GM18508 (cell line): ENCODE results near the gene NID1.

Experiments used
- ATAC-seq: cut with Tn5 transposase; IDR thresholded peaks from one replicate; pipeline ENCODE4 v1.9.1; 2021; ENCODE audit warnings: moderate number of reproducible peaks; ENCODE audit not compliant: insufficient read depth, unreplicated experiment

Gene NID1

GRCh38 chr1:236066828-236067386 is 2.0 kb upstream of the NID1 start:
- peak; percentile 85 for ATAC-seq

GRCh38 chr1:236066054-236066453 is 1.2 kb upstream of the NID1 start:
- ATAC-seq = no peak

DNA sequence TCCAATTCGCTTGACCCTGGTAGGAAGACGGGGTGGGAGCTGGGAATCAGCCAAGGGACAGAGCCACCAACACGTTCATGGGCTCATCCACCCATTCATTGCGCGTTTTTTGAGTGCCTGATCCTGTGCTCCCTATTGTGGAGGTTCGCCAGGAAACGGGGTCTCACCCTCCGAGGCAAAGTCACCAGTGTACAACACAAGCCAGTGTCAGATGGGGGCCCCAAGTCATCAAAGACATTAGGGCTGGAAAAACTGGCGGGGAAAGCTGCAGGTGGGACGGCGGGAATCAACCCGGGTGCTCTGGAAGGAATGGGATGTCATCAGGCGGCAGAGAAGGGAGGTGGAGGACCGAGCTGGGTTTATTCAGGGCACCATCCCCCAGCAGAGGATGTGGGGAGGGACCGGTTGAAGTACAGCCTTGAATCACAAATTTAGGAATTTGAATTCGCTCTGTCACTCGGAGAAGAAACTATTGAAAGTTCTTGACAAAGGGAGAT is 667 bp upstream of the NID1 start:
- ATAC-seq = no peak

- no peak for ATAC-seq
Measured at GRCh38 chr1:236063919-236064673, 794 bp downstream of the NID1 start.

GRCh38 chr1:236063551-236063918 is 1.4 kb downstream of the NID1 start:
- ATAC-seq = no peak

DNA sequence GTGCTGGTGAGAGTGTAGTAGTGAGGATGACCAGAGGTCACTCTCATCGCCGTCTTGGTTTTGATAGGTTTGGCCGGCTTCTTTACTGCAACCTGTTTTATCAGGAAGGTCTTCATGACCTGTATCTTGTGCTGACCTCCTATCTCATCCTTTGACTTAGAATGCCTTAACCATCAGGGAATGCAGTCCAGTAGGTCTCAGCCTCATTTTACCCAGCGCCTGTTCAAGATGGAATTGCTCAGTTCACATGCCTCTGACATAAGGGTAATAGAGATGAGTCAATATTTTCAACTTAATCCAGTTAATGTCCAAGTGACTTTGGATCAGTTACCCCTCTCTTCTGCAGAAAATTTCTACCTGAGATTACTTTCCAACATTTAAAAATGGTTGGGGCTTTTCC is 4.6 kb downstream of the NID1 start:
- no peak for ATAC-seq

DNA sequence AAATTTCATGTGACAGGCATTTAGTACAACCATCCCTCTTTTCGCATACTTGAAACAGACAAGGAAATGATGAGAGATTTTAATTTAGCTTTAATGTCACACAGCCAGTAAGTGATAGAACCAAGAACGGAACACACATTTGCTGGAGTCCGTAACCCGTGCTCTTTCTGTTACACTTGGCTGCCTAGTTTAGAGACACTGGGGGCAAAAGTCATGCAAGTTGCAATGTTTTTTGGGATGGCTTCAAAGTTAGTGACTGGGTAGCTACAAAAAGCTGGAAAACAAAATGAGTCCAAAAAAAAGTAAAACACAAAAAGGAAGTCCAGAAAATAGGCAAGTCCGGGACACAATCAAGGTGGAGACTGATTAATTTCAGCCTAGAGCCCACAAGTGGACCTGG is 5.9 kb downstream of the NID1 start:
- no peak for ATAC-seq

DNA sequence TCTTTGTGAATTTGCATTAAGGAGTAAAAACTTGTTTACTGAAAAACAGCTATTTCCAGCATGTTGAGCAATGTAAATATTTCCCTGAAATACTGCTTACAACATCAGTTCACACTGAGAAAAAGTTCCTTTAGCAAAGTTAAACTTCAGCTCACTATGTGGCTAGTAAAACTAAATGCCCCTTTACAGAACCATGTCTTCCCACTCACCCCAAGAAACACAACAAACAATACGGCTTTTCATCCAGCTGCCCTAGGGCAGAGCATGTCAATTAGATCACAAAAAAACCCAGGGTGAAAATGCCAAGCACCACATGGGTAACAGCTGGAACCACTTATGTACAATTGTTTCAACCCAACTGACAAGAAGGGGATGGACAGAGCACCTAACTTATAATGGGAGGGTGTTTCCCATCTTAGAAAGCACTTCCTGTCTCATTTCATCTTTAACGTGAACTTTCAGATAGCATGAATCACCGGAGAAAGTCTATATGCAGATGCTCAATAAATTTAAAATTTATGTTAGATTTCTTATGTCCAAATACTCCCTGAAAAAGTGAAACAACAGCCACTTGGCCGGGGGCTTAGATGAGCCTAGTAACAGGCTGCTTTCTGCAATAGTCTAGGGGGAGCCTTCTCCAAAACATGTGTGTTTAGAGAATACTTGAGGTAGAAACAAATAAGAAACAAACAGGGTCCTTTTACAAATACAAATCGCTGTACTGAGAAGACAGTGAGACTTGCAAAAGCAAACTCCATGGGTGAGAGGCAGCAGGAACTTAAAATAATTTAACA is 6.6 kb downstream of the NID1 start:
- ATAC-seq = peak; percentile 86

- ATAC-seq = no peak
Measured at GRCh38 chr1:236057546-236057945, 7.3 kb downstream of the NID1 start.

DNA sequence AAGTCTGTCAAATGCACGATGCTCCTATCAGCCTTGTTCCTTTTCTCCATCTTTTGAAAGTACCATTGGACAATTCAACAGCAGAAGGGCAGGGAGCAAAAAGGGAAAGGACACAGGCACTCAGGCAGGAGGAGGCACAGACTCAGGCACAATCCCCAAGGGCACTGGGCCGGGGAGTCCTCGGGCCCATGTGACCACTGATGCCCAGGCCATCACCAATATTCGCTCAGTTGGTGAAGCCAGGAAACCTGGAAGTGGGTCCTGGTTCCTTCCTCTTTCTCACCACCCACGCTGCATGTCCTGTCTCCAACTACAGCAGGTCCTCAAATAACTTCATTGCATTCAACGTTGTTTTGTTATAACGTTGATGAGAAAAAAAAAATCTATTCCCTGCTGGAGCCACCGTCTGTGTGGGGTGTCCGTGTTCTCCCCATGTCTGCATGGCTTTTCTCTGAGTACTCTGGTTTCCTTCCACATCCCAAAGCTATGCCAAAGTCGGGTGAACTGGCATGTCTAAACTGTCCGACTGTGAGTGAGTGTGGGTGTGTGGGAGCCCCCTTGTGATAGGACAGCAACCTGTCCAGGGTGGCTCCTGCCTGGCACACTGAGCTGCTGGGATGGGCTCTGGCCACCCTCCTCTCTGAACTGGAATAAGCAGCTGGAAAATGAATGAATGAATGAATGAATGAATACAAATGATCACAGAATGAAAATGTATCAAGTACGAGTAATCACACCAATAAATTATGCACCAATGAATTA is 12.5 kb downstream of the NID1 start:
- ATAC-seq = no peak

DNA sequence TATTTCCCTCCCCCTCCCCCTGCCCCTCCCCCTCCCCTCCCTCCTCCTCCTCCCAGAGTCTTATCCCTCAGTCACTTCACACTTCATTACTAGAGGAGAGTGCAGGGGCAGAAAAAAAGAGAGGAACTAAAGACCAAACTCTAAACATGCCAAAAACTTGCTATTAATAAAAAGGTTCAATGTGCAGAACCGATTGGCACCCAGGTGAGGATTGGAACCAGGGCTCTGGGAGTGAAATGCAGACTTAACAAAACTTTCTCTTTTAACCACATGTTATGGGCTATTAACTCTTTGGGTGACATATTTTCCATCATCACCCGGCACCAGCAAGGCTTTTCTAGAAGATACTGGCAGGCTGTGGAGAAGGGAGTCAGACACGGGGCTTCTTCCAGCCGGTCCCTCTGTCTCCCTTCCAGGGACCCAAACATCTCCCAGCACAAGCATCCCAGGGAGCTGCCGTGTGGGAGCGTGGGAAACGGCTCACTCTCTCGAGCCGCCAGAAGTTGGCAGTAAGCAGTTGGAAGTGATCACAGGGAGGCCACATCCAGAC is 13.6 kb downstream of the NID1 start:
- ATAC-seq = no peak

- no peak for ATAC-seq
Measured at GRCh38 chr1:236045771-236046170, 19.1 kb downstream of the NID1 start.

DNA sequence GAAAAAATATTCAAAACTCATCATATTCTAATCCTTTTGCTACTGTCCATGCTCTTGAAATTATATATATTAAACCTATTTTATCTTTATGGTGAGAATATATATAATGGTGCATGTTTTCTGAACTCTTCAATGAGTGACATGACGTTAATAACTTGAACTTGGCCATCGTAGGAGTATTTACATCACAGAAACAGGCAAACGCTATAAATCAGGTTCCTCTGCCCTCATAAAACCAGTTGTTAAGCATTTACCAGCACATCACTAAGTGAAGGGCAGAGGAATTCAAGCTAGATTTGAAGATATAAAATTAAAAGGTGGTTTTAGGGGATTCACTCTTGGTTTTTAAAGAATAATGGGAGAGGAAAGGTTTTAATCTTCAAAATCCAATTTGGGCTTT is 20.5 kb downstream of the NID1 start:
- no peak for ATAC-seq

DNA sequence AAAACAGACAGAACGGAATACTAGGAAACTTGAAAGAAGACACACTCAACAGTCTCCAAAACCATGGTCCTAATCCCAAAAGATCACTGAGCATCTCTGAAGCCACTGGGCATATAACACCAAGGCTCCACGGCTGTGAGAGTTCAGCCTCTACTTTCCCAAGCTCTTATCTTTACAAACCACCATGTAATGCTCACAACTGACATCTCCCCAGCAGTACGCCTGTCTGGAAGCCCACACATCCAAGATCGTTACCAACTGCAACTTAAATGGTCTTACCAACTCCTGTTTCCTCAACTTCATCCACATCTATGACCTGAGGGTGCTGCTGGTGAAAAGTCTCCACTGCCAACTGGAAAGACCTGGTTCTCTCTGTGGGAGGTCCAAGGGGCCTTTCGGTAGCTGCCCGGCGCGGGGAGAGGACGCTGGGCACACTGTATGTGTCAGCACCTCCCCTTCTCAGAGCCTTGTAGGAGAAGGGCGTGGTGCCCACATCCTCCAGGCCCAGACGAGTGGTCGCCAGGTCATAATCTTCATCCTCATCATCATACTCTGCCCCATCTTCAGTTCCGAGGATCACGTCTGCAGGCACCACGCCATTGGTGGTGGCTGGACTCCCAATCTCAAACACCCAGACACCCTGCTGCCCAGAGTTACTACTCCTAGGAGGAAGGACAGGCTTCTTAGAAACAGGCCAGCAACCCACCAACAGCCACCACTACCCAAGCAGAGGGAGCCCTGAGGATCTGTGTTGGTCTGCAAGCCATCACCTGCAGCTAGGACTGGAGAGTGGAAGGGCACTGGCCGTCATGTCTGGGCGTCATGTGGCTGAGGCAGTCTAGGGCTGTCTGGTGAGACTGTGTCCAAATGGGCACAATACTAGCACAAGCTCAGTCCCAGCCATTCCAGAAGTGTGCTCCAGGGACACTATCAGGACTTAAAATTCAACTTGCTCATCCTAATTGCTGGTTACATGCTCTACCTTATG is 23.0 kb downstream of the NID1 start:
- ATAC-seq = no peak

DNA sequence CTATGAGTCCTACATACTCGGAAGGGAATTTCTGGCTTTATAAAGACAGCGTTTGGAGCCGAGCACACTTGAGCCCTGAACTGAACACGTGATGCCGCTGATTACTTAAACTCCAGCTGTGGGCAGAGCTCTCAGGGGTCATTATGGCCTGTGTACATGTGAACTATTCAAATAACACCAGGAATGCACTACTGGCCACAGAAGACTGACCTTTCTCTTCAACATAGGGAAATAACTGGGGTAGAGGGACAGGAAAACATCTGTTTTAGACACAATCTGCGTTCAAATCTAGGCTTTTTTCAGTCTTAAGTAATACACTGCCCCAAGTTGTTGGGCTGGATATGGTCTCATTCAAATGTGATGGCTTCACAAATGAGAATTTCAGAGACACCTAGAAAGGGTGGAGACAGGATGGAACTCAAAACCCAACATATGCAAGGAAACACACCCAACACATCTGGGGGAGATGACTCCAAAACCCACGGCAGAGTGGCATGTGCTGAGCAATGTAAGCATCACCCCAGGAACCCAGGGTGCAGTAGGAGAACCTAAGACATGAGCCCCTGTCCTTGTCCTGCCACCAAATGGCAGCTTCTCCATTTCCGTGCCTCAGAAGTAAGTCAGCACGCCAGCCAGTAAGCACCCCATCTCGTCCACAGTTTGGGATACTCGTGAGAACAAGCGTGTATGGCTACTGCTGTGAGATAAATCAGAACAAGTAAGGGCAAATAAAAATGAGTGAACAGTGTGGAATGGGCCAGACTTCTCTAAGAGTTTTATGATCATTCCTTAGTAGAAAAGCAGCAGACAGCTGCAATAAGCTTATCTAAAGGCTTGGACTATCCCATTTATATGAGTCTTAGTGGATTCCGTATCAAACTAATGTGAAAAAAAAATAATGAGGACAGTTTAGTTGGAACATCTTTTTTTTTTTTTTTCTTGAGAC is 24.9 kb downstream of the NID1 start:
- ATAC-seq = no peak

DNA sequence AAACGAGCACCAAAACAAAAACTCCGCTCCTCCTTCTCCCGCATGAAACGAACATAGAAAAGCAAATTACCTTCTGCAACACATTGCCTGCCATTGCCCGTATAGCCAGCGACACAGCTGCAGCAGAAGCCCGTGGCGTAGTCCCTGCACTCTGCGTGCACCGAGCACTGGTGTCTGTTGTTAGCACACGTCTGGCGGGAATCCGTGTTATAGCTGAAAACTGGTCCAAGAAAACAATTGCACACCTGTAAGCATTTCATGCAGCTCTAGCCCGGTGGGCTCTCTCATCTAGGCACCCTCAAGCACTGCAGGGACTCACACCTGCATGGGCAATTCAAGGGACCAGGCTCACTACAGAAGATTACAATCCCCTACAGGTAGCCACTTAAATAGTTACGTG is 26.9 kb downstream of the NID1 start:
- ATAC-seq = no peak

DNA sequence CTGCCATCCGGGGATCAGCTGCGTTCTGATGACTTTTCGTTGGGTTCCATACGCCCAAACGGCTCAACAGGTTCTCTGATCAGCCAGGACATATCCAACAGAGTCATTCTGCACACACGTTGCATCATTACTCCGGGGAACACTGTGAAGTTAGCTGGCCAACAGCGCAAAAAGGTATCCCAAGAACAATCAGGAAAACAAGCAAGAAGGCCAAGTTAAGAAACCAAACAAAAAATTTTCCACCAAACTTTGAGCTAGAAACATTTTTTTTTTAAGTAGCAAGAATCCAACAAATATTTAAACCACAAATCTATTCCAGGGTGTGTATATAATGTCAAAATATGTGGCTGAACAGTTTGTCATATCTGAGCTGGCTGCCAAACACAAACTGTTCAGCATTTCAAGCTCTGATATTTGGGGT is 29.2 kb downstream of the NID1 start:
- no peak for ATAC-seq

- no peak for ATAC-seq
Measured at GRCh38 chr1:236033336-236033735, 31.6 kb downstream of the NID1 start.
